GM15510 (cell line): ENCODE measurements around the gene ENDOU.

Source experiments
- POLR2A ChIP-seq: IDR thresholded peaks from 3 replicates; pipeline ENCODE4 v1.6.1; 2011; ENCODE audit warnings: borderline replicate concordance; ENCODE audit not compliant: insufficient read length; ENCODE audit errors: extremely low read depth

The ENDOU gene

DNA sequence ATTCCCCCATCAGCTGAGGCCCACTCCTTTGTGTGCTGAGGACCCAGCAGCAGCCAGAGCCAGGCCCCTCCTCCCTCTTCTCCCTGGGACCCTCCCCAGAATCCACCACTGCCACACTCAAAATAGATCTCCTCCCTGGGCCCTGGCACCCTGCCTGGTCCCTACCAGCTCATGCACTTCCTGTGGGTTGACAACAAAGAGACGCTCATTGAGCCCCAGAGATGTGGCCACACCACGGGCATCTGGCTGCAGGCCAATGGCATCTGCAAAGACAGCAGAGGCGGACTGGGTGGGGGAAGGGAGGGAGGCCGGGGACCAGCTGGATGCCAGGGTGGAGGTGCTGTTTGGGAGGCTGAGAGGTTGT, 16.0 kb upstream of the ENDOU start:
- no peak for TF ChIP-seq POLR2A

DNA sequence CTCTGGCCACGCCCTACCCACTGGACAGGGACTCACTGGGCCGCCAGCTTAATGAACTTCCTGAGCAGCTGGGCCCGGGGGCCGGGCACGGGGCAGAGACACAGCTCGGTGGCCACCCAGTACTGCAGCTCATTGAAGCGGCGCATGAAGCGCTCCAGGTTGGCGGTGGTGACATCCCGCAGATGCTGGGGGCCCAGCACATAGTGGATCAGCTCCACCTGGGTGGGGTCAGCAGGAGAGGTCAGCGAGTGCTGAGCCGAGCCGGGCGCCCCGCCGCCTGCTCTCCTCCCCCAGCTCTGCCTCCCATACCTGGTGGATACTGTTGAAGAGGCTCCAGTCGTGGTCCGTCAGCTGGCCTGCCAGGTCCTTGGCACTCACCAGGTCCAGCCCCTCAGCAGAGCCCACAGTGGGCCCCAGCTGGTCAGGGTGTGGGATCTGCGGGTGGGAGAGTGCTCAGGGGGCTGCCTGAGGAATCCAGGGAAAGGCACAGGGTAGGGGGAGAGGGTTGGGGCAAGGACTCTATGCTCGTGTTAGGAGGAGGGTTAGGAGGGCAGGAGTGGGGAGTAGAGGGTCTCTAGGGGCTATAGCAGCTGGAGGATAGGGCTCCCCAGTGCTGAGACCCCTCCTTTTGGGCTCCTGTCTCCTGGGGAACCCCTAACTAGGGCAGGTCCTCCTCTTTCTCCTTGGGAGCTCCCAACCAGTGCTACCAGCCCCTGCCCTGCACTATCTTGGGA, 15.5 kb upstream of the ENDOU start:
- no peak for TF ChIP-seq POLR2A

DNA sequence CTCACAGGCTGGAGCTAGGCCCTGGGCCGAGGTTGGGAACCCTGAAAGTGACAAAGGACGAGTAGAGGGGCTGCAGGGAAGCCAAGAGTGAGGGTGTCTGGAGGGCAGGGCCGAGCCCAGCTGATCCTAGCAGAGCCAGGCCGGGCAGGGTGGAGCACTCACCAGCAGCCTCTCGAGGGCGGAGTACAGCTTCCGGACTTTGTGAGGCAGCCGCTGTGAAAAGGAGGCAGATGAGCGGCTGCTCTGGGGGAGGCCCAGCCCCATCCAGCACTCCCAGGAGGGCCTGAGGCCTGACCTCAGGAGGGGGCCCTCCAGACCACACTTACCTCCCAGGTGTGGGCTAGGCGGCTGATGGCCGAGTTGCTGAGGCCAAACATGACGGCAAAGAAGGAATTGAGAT, 14.7 kb upstream of the ENDOU start:
- TF ChIP-seq POLR2A = no peak

DNA sequence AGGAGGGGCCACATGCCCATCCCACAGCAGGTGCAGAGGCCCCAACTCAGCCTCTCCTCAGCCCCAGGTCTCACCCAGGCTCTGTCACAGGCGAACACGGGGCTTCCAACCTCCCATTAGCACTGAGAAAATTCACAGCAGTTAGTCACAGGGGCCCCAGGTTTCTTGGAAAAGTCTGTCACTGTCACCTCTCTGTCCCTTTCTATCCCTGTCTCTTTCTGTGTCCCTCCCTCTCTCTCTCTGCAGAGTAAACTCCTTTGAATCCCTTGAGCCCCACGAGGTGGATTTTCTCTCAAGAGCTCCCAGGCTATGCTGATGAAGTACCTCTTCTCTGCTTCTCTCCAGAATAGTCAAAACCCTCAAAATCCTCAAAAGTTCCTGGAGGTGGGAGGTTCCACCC, 14.0 kb upstream of the ENDOU start:
- TF ChIP-seq POLR2A = no peak

DNA sequence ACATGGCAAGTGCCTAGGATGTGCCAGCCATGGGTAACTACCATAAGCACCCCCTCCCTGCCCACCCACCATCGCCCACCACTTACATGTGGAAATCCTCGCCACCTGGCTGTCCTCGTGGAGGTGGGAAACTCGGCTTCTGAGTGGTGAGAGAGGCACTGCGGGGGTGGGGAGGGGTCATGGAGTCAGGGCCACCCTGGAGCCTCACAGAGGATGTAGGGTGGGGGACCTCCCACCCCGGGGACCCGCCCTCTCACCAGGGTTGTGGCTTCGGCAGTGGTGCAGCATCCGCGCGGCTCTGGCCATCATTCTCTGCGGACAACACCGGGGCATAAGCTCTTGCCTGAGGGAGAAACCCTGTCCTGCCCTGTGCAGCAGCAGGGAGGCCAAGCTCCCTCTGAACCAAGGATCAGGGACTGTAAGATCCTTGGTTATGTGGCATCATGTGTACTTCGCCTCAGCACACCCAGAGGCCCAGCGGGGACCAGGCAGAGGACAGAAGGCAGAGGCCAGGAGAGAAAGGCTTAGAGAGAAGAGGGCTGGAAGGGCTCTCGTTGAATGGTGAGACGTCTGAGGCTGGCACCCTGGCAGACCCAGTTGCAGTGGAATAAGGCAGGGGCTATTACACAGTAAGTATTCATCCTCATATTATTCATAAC, 12.8 kb upstream of the ENDOU start:
- TF ChIP-seq POLR2A = no peak

DNA sequence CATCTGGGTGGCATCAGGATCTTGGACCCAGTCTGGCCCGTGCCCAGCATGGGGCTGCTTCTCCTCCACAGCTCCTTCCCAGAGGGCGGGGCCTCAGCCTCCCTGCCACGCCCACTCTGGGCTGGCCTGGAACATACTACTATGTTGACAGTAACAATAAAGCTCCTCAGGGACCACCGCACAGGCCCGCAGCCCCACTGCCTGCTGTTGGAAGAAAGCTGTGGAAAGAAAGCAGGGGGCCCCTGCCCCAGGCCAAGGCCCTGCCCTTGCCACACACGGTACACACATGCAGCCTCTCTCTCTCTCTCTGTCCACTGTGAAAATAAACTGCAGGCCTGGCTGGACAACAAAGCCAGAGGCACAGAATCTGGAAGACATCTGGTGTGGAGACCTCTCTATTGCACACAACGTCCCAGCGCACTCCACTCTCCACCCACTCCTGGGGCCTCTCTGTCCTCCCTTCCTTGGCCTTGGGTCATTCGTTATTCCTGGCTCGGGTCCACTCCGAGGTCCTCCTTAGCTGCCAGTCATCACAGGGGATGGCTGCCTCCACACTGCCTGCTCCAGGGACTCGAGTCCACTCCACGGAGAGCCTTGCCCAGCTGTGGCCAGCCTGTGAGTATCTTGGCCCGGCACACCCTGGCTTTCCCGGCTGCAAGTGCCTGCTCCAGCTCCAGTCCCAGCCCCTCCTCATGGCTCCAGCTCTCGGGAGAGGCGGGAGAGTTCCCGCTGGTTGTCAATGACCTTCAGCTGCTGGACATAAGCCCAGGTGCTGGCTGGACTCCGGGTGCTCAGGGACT, 11.8 kb upstream of the ENDOU start:
- TF ChIP-seq POLR2A = no peak

DNA sequence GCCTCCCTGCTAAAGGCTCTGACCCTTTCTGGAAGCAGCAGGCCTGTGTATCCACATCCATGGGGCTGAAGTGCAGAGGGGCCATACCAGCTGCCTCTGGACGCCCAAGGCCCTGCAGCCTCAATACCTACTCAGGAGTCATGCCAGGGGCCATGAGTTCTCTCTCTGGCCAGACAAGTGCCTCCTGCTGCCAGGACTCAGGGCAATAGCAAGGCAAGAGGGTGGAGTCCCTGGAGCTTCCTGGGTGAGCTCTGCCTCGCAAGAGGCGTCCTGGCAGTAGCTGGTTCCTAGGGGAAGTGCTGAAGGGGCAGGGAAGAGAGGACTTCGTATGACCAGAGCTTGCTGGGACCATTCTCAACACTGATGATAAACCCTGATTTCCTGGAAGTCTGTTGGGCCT, 10.9 kb upstream of the ENDOU start:
- TF ChIP-seq POLR2A = no peak

DNA sequence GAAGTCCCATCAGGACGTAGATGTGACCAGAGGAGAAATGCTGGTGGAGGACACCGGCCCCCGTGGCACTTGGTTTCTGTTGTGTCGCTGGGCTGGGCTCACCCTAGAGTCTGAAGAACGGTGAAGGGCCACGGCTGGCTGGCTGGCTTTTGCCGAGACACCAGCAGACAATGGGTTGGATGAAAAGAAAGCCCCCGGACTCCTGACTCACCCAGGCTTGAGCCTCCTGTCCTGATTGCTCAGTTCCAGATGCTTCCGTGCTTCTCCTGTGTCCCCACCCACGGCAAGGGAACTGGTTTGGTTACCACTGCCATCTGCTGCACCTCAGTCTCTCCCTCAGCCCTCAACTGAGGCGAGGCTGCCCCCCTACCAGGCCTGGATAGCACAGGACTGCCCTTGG, 10.4 kb upstream of the ENDOU start:
- TF ChIP-seq POLR2A = no peak

DNA sequence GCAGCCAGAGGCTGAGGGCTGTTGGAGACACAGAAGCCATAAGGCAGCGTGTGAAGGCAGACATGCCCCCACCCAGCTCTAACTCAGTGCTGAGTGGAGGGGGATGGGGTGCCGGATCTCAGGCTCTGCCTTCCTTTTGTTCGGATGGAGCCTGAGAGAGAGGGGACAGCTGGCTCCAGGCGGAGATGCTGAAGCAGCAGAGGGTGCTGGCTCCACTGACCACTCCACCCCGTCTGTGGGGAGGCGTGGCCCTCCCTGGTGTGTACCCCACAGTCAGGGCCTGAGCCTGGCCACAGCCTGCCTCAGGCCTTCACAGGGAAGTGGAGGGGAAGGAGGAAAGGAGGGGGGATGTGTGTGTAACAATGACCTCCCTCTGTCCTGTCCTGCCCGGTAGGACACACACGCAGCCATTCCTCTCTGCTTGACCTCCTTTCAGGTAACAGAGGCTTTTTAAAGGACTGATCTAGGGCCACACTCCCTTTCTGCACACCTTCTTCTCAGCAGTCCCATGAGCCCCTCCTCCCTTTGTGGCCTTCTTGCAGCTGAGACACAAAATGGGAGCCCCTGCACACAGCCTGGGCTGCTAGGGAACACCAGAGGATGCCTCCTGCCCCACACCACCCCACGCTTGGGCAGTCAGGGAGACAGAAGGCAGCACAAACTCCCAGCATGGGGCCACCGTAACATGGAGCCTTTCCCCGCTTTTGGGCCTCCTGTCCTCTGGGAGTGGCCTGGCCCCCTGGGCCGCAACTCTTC, 9.6 kb upstream of the ENDOU start:
- TF ChIP-seq POLR2A = no peak

DNA sequence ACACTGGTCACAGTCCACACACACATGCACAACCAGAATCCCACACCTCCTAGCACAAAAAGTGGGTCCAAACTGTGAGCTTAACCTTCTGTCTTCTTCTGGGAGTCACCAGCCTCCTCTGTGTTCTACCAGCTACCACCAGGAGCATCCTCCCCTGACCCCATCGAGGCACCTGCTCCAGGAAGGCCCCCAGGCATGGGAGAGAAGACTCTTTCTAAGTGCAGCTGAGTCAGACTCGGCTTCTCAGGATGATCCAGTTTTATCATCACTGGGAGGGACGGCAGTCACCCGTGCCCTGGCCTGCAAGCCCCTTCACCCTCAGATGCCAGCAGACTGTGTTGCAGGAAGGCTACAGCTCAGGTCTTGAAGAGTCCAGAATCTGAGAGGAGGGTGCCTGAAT, 7.9 kb upstream of the ENDOU start:
- TF ChIP-seq POLR2A = no peak

DNA sequence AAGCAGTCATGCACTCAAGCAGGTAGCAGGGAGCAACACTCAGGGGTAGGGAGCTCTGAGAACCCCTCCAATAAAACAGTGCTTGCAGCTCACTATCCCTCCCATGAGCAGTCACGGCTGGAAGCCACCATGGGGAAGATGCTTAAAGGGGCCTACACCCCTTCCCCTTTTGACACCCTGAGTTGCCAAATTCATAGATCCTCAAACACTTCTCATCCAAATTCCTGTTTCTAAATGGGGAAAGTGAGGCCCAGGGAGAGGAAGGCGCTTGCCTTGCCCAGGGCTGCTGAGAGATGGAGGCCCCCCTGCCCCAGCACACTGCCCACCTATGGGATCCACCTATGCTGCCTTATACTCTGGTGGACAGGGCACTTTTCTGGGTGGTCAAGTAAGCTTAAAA, 7.2 kb upstream of the ENDOU start:
- TF ChIP-seq POLR2A = no peak

DNA sequence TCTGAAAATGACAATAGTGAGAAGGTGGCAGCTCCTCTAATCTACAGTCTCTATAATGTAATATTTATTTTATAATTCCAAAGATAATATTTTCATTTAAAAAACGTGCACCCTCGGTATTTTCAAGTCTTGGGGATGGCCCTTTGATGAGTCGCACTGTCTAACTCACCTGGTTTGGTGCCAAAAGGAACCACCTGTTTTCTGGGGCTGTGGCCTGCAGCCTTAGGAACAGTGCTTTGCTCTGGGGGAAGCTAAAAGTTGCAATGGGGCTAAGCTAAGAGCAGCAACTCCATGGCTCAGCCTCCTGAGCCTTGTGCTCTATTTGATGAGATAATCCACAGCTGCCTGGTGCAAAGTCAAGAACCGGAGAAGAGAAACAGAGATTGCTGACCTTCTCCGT, 6.4 kb upstream of the ENDOU start:
- no peak for TF ChIP-seq POLR2A

DNA sequence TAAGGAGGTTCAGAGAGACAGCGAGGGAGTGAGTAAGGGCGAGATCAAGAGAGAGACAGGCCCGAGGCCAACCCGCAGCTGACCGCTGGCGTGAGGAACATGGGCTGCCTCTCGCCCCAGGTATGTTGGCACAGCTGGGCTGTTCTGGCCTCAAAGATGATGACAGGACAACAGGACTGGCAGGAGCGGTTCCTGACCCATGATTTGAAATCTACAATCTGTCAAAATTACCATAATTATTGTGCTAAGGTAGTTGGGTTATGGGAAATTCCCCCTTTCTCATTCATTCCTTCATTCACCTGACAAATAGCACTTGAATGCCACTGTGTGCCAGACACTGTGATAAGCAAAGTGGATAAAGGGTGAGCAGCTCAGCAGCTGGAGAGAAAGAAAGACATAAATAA, 5.1 kb upstream of the ENDOU start:
- no peak for TF ChIP-seq POLR2A

DNA sequence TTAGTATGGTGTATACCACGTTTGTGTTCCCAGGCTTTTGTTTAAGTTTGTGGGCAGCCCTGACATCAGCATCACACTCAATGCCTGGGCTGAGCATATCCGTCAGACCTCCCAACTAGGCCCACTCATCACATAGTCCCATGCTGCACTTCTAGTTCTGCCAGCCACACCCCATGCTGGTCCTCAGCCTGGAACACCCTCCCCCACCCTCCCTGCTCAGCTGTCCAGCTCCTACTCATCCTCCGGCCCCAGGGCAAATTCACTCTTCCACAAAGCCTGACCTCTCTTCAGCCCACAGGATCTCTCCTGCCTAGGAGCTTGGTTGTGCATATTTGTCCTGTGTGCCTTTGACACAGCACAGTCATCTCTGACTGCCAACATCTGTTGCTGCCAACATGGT, 3.9 kb upstream of the ENDOU start:
- no peak for TF ChIP-seq POLR2A

DNA sequence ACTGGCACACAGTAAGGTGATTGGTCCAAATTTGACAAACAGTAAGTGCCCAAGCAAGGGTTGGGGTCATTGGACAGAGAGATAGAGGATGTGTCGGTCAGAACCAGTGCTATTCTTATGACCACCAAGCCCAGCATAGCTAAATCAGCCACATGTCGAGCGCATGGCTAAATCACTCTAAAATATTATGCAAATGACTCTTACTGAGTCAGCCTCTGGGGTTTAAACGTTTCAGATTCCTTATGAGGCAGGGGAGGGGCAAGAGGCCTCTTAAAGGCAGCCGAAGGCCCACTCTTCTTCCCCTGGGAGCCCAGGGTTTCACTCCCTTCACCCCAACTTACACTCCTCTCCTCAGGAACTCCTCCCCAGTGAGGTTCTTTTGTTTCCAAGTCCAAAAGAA, 603 bp upstream of the ENDOU start:
- no peak for TF ChIP-seq POLR2A
